ENCODE results near the gene DPPA4.

DNA sequence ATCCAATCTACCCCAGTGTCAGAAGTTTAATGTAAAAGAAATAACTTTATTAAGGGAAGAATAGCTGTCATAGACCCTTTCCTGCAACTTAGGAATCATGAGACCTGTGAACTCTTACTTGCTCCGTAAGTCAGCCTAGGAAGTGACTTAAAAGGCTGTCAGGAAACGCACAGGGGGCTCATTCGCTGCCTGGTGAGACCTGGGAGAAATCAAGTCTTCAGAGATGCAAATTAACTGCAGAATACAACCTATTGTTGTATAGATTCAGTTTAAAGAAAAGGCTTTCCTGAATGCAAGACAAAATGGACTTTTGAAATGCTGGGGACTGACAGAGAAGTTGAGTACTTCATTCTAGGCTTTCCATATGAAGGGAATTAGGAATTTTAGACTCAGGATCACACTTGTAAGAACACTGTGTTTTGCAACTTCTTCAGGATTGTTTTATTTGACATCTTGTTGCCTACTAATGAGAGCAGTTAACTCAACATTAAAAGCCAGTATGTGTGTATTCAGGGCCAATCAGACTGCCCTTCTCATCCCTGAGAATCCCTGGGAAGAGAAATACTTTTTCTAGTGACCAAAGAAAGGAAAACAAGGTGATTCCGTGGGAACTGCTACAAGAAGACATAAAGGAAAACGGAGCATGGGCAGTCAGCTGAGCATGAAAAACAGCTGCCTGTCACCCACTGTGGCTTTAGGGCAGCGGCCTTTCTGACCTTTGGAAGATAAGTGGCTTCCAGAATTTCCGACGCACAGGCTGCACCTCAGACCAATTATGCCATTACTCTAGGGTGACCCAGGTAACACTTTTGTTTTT is 18.5 kb upstream of the DPPA4 start:
- TF ChIP-seq CTCF (conservative IDR thresholded peaks at IDR 0.05) (no peak), EZH2 (IDR thresholded peaks at IDR 0.05; ENCODE audit: low read depth) (no peak)
